ENCODE results near the gene PRCP. TPM values are rescaled to one million over a fixed set of nuclear protein-coding genes. Genes with fewer than 3 reads are reported as not detected.

PRCP gene
- total RNA-seq, 1 donor from 2014 or later: 62.0 TPM

- no peaks in the 10 kb centered on the region for H3K79me2 ChIP-seq (ENCODE audit: insufficient read depth, low read length)
- H3K27ac ChIP-seq (ENCODE audit: low read depth, low read length): no peak overlapping the region
- Mint-ChIP-seq H3K4me3 (ENCODE audit: unreplicated experiment) (no peak overlapping the region), H3K4me1 (ENCODE audit: low read depth, unreplicated experiment) (no peaks in the 10 kb centered on the region), H3K36me3 (ENCODE audit: low read depth, unreplicated experiment) (no peaks in the 10 kb centered on the region), H3K9me3 (ENCODE audit: unreplicated experiment) (peaks cover 6% of the 10 kb centered on the region), H3K27me3 (ENCODE audit: low read depth, unreplicated experiment) (no peaks in the 10 kb centered on the region), H3K27ac (ENCODE audit: unreplicated experiment) (no peak overlapping the region)
- H3K36me3 ChIP-seq (ENCODE audit: insufficient read depth, low read length): no peaks in the 10 kb centered on the region
- H3K4me2 ChIP-seq (ENCODE audit: low read length): peak overlapping the region; percentile 11
- H2AFZ ChIP-seq (ENCODE audit: low read depth, low read length): no peak overlapping the region
- peak; percentile 6 for DNase-seq (ENCODE audit: low read depth)
- TF ChIP-seq CTCF (IDR thresholded peaks at IDR 0.05; ENCODE audit: insufficient read depth, low read depth, low read length): no peak
- no peak for TF ChIP-seq EZH2 (IDR thresholded peaks at IDR 0.05; ENCODE audit: insufficient read depth, low read length)
- peaks cover 4% of the 10 kb centered on the region for H3K4me1 ChIP-seq (ENCODE audit: insufficient read depth, low read length)
- no peaks in the 10 kb centered on the region for H3K9me3 ChIP-seq (ENCODE audit: insufficient read depth, low read depth, low read length)
- no peaks in the 10 kb centered on the region for H3K27me3 ChIP-seq (ENCODE audit: insufficient read depth, low read length)
- no peak for FAIRE-seq
- H3K4me3 ChIP-seq (ENCODE audit: insufficient read depth, low read depth, low read length): no peak overlapping the region
- no peaks in the 10 kb centered on the region for H4K20me1 ChIP-seq (ENCODE audit: insufficient read depth, low read length)
- H3K9ac ChIP-seq (ENCODE audit: low read length): no peak overlapping the region
Observed at GRCh38 chr11:82776377-82776776, 123.9 kb downstream of the PRCP start.

DNA sequence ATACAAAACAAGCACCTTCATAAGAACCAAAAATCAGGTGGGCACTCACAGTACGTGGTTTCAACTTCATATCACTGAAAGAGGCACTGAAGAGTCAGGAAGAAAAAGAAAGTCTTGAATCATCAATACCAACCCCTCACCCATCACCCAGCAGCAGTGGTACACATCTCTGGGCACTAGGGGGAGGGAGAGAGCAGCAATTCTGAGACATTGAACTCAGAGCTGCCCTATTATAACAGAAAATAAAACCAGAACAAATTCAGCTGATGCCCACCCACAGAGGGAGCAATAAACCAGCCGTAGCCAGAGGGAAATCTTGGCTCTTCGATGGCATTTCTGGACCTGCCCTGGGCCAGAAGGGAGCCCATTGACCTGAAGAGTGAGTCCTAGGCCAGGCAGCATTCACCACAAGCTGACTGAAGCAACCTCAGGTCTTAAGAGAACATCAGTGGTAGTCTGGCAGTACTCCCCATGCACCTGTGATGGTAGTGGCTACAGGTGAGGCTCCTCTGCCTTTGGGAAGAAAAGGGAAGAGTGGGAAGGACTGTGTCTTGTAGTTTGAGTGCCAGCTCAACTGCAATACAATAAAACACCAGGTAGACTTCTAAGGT lies 124.4 kb downstream of the PRCP start:
- Mint-ChIP-seq H3K9me3 (ENCODE audit: unreplicated experiment) (peaks cover 6% of the 10 kb centered on the region), H3K4me3 (ENCODE audit: unreplicated experiment) (no peak overlapping the region), H3K36me3 (ENCODE audit: low read depth, unreplicated experiment) (no peaks in the 10 kb centered on the region), H3K4me1 (ENCODE audit: low read depth, unreplicated experiment) (no peaks in the 10 kb centered on the region), H3K27me3 (ENCODE audit: low read depth, unreplicated experiment) (no peaks in the 10 kb centered on the region), H3K27ac (ENCODE audit: unreplicated experiment) (no peak overlapping the region)
- peaks cover 4% of the 10 kb centered on the region for H3K4me1 ChIP-seq (ENCODE audit: insufficient read depth, low read length)
- peak overlapping the region; percentile 11 for H3K4me2 ChIP-seq (ENCODE audit: low read length)
- H4K20me1 ChIP-seq (ENCODE audit: insufficient read depth, low read length): no peaks in the 10 kb centered on the region
- no peaks in the 10 kb centered on the region for H3K27me3 ChIP-seq (ENCODE audit: insufficient read depth, low read length)
- H3K4me3 ChIP-seq (ENCODE audit: insufficient read depth, low read depth, low read length): no peak overlapping the region
- H3K36me3 ChIP-seq (ENCODE audit: insufficient read depth, low read length): no peaks in the 10 kb centered on the region
- no peaks in the 10 kb centered on the region for H3K79me2 ChIP-seq (ENCODE audit: insufficient read depth, low read length)
- TF ChIP-seq EZH2 (IDR thresholded peaks at IDR 0.05; ENCODE audit: insufficient read depth, low read length) (no peak), CTCF (IDR thresholded peaks at IDR 0.05; ENCODE audit: insufficient read depth, low read depth, low read length) (peak; percentile 58)
- peak; percentile 20 for FAIRE-seq
- no peak overlapping the region for H3K9ac ChIP-seq (ENCODE audit: low read length)
- no peak overlapping the region for H3K27ac ChIP-seq (ENCODE audit: low read depth, low read length)
- H2AFZ ChIP-seq (ENCODE audit: low read depth, low read length): no peak overlapping the region
- DNase-seq (ENCODE audit: low read depth): no peak
- H3K9me3 ChIP-seq (ENCODE audit: insufficient read depth, low read depth, low read length): no peaks in the 10 kb centered on the region

GRCh38 chr11:82775218-82775617 lies 125.0 kb downstream of the PRCP start:
- H3K27me3 Mint-ChIP-seq (ENCODE audit: low read depth, unreplicated experiment): no peaks in the 10 kb centered on the region

More at GRCh38 chr11:82775218-82775617, 125.0 kb downstream of the PRCP start:
- H3K36me3 Mint-ChIP-seq (ENCODE audit: low read depth, unreplicated experiment): no peaks in the 10 kb centered on the region
- H3K9ac ChIP-seq (ENCODE audit: low read length): no peak overlapping the region
- no peak overlapping the region for H3K27ac ChIP-seq (ENCODE audit: low read depth, low read length)
- no peaks in the 10 kb centered on the region for H3K79me2 ChIP-seq (ENCODE audit: insufficient read depth, low read length)
- no peak overlapping the region for H3K4me3 Mint-ChIP-seq (ENCODE audit: unreplicated experiment)
- no peak for DNase-seq (ENCODE audit: low read depth)
- no peaks in the 10 kb centered on the region for H3K4me1 Mint-ChIP-seq (ENCODE audit: low read depth, unreplicated experiment)
- H3K4me1 ChIP-seq (ENCODE audit: insufficient read depth, low read length): peaks cover 4% of the 10 kb centered on the region
- H3K4me3 ChIP-seq (ENCODE audit: insufficient read depth, low read depth, low read length): no peak overlapping the region
- no peaks in the 10 kb centered on the region for H3K36me3 ChIP-seq (ENCODE audit: insufficient read depth, low read length)
- no peak overlapping the region for H3K27ac Mint-ChIP-seq (ENCODE audit: unreplicated experiment)
- no peaks in the 10 kb centered on the region for H4K20me1 ChIP-seq (ENCODE audit: insufficient read depth, low read length)
- no peaks in the 10 kb centered on the region for H3K27me3 ChIP-seq (ENCODE audit: insufficient read depth, low read length)
- no peak overlapping the region for H3K4me2 ChIP-seq (ENCODE audit: low read length)
- FAIRE-seq: no peak
- TF ChIP-seq EZH2 (IDR thresholded peaks at IDR 0.05; ENCODE audit: insufficient read depth, low read length) (no peak), CTCF (IDR thresholded peaks at IDR 0.05; ENCODE audit: insufficient read depth, low read depth, low read length) (no peak)
- H2AFZ ChIP-seq (ENCODE audit: low read depth, low read length): no peak overlapping the region
- no peaks in the 10 kb centered on the region for H3K9me3 ChIP-seq (ENCODE audit: insufficient read depth, low read depth, low read length)
- peaks cover 6% of the 10 kb centered on the region for H3K9me3 Mint-ChIP-seq (ENCODE audit: unreplicated experiment)

Data from astrocyte (in vitro differentiated cells and primary cell).